HG02981 (cell line): ENCODE measurements around the gene ARHGEF19.
"Not testable (repeated sequence)": the region's sequence is repeated elsewhere in the genome, so short reads cannot be mapped to it uniquely, and the experiment has no call there.

ENCODE experiments used
- ATAC-seq: cut with Tn5 transposase; IDR thresholded peaks from one replicate; pipeline ENCODE4 v1.9.1; 2021; ENCODE audit warnings: mild to moderate bottlenecking, moderate library complexity; ENCODE audit not compliant: unreplicated experiment

ARHGEF19 gene

GRCh38 chr1:16212251-16212961 is at the start of gene ARHGEF19:
Gene ARHGEF19 (minus strand): TSS chr1:16212652. CDS start chr1:16209054, 3,598 bp downstream.
- ATAC-seq, result no peak

DNA sequence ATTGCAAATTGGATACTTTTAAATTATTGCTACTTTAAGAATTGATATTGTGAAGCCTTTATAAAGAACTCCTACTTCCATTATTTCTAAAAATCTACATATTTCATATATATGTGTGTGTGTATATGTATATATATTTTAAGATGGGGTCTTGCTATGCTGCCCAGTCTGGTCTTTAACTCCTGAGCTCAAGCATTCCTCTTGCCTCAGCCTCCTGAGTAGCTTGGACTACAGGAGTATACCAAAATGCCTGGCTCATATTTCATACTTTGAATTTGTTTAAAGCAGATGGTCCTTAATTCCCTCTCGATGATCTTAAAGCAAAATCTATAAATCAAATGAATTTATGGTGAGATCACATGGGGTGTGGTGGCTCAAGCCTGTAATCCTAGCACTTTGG is 49.6 kb upstream of the ARHGEF19 start:
- no peak for ATAC-seq

- ATAC-seq, result no peak
Measured at GRCh38 chr1:16260814-16261213, 48.4 kb upstream of the ARHGEF19 start.

- no peak for ATAC-seq
Measured at GRCh38 chr1:16258591-16259135, 46.2 kb upstream of the ARHGEF19 start.

- no peak for ATAC-seq
Measured at GRCh38 chr1:16257968-16258367, 45.5 kb upstream of the ARHGEF19 start.

DNA sequence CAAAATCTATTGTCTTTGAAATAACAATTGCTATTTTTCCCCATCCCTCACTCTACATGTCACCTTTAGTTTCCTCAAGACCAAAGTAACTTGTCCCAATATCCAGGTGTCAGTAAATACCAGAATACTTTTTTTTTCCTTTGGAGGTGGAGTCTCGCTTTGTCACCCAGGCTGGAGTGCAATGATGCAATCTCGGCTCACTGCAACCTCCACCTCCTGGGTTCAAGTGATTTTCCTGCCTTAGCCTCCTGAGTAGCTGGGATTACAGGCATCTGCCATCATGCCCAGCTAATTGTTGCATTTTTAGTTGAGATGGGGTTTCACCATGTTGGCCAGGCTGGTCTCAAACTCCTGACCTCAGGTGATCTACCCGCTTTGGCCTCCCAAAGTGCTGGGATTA is 45.1 kb upstream of the ARHGEF19 start:
- not testable (repeated sequence) for ATAC-seq

- no peak for ATAC-seq
Measured at GRCh38 chr1:16256478-16256877, 44.0 kb upstream of the ARHGEF19 start.

GRCh38 chr1:16254263-16254928 is 41.9 kb upstream of the ARHGEF19 start:
- no peak for ATAC-seq

DNA sequence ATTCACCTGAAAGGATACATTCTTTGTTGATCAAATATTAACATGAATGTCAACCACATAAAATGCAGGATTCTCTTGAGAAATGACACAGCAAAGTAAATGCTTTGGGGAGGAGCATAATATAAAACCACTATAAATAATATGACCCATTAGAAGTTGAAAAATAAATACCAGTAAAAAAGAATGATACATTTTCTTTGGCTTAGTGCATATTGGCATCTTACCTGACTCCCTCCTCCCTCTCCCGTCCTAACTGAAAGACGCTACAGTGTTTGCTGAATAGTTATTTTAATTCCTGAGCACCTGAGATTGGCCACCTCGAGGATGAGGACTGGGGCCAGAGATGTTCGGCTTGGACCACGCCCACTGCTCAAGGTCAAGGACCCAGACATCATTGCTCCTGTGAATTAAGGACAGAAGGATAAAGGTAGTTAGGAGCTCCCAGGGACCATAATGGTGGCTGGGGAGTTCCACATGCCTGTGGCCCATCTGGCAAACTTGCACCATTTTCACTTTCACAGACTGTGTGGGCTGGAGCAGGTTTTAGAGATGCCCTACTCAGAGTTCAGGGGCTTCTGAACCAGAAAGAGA is 41.0 kb upstream of the ARHGEF19 start:
- ATAC-seq, result no peak

GRCh38 chr1:16252912-16253311 is 40.5 kb upstream of the ARHGEF19 start:
- no peak for ATAC-seq

DNA sequence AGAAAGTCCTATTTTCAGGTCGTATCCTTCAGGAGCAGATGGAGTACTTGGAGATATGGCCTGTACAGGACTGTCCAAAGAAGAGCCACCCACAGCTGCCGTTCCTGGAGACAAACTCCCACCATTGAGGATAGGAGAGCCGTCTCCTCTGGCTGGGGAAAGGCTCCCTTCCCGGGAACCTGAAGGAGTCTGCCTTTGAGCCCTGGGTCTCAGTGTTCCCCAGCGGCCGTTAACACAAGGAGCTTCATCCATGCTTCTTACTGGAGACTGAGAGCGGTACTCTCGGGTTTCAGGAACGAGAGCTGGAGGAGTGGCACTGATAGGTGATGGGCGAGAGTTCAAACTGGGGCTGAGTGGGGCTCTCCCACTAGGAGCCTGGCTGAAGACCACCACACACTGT is 38.9 kb upstream of the ARHGEF19 start:
- ATAC-seq, result no peak

- ATAC-seq, result no peak
Measured at GRCh38 chr1:16250524-16251251, 38.2 kb upstream of the ARHGEF19 start.

- ATAC-seq, result no peak
Measured at GRCh38 chr1:16249596-16250241, 37.3 kb upstream of the ARHGEF19 start.

- no peak for ATAC-seq
Measured at GRCh38 chr1:16248603-16249516, 36.4 kb upstream of the ARHGEF19 start.

DNA sequence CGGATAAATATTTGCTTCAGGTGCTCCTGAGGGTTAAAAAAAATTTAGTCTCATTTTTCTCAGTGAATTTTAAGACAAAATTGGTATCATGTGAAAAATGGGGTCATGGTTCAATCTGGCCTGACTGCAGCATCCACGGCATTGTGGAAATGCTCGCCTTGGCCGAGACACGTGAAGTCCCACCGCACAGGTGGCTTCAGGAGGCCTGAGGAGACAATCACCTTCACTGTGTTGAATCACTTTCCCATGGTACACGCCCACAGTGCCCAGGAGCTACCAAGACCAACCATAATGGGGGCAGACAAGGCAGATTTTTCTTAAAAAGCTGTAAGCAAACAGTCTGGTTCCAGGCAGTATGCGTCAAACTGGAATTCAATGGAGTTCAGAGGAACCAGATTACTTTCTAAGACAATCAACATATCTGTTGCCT is 35.6 kb upstream of the ARHGEF19 start:
- ATAC-seq, result no peak

DNA sequence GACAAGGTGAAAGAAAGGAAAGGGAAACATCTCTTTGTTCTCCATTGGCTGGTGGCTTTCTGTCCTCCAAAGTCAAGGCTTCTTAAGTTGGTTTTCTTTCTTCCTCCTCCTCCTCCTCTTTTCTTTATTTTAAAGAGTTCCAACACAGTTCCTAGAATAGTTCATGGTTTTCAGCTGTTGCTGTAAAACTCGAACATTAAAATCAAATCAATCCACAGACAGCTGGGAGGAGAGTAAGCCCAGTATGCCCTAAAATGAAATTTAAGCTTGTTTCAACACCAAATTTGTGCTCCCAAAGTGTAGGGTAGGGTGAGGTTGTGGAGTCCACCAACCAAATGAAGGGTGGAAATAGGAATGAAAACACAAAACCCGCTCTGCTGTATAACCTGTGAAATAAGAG is 35.0 kb upstream of the ARHGEF19 start:
- no peak for ATAC-seq

DNA sequence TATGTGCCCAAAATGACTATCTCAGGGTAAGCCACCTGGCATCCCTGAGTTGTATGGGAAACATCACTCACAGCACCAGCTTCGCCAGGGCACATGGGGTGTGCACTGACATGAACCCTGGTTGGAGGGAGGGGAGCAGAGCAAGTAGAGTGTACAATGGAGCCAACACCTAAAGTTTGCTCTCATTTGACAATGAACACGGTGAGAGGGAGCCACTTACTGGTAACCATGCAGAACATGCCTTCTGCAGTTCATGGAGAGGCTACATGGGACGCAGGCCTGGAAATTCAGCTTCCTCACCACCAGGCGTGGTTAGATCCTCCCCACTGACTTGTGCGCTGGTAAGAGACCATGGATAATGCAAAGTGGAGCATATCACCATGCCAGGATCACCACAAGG is 34.5 kb upstream of the ARHGEF19 start:
- no peak for ATAC-seq

GRCh38 chr1:16246239-16246638 is 33.8 kb upstream of the ARHGEF19 start:
- not testable (repeated sequence) for ATAC-seq

DNA sequence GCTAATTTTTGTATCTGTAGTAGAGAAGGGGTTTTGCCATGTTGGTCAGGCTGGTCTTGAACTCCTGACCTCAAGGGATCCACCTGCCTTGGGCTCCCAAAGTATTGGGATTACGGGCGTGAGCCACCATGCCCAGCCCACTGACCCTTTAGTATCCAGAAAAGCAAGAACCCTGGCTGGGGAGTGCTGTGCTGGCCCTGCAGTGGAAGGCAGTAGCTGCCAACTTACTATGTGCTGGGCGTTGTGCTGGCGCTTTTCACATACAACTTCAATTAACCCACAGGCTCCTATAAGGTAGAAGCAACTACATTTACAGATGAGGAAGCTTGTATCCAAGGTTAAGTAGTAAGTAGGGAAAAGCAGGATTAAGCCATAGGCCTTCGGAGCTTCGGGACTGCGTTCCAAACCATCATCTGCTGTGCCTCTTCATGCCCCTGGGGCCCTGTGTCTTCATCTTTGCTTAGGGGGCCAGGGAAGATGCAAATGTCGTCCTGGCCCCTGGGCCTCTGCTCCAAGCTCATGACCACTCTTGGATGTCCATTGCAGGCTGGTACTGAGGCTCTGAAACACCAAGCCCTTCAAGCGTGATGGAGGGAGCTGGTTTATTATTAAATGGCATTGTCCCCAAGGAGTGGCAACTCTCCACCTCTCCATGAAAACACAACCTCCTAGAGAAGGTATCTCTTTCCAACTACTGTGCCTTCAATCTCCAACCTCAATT is 33.2 kb upstream of the ARHGEF19 start:
- ATAC-seq, result no peak
